ENCODE measurements around the gene LIN37. TPM values are rescaled to one million over a fixed set of nuclear protein-coding genes. Genes with fewer than 3 reads are reported as not detected.

LIN37 gene
- total and polyA plus RNA-seq, 4 donors, result 4.4 to 16.2 (median 13.8) TPM

DNA sequence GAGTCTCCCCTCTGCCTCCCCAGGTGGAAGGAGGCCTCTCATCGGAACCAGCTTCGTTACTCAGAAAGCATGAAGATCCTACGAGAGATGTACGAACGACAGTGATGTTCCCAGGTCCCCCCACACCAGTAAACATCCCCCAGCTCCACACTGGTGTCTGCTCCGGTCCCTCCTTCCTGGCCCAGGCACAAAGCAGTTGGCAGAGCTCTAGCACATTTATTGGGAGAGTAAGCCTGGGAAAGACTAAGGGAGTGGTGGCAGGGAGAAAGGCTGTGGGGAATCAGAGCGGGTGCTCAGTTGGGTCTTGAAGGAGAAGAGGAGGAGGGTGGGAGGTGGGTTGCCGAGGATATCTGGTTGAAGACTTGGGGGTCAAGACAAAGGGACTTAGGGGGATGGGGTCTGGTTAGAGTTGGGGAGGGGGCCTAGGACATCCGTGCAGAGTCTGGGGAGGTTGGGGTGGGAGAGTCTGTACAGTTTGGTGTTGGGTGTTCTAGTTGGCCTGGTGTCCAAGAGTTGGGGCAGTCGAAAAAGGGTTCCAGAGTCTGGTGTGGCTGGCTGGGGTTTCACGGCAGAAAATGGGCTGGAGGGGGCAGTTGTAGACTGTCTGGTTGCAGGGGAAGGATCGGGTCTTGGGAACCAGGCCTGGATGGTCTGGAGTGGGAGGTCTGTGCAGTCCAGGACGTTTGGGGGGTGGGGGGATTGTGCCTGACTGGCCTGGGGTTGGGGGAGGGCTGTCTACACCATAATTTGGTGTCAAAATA, 6.2 kb downstream of the LIN37 start:
- Histone ChIP-seq H3K9ac (ENCODE audit: insufficient read depth in 1 of 2, low read length in 2 of 2) (peak overlapping the region in 1 of 2 donors; percentile 65), H3K36me3 (ENCODE audit: control insufficient read depth in 4 of 4, insufficient read depth in 4 of 4, low read length in 4 of 4) (peaks cover 0 to 26% (median 14%) of the 10 kb centered on the region in 4 donors), H3K9me3 (ENCODE audit: control insufficient read depth in 4 of 4, insufficient read depth in 3 of 4, low read length in 3 of 4) (peaks cover 0 to 1% (median 0%) of the 10 kb centered on the region in 4 donors), H3K27me3 (ENCODE audit: control insufficient read depth in 3 of 3, insufficient read depth in 3 of 3, low read length in 2 of 3) (peaks cover 0 to 4% (median 0%) of the 10 kb centered on the region in 3 donors), H3K27ac (ENCODE audit: low read depth in 1 of 2, low read length in 1 of 2) (peak overlapping the region in 1 of 2 donors; percentile 97), H3K4me3 (no peak overlapping the region), H3K4me1 (ENCODE audit: control insufficient read depth in 5 of 5, insufficient read depth in 5 of 5, low read length in 5 of 5) (peaks cover 0 to 35% (median 14%) of the 10 kb centered on the region in 5 donors)
- no peak for TF ChIP-seq CTCF (IDR thresholded peaks at IDR 0.05; ENCODE audit: control extremely low read depth, extremely low read depth)
- 88 to 93% methylated on average over 13 of the region's 13 CpGs for WGBS, 2 donors
- DNase-seq, result peak in 1 of 3 donors; percentile 13
- ATAC-seq (ENCODE audit: insufficient read depth, low FRiP score), result no peak

DNA sequence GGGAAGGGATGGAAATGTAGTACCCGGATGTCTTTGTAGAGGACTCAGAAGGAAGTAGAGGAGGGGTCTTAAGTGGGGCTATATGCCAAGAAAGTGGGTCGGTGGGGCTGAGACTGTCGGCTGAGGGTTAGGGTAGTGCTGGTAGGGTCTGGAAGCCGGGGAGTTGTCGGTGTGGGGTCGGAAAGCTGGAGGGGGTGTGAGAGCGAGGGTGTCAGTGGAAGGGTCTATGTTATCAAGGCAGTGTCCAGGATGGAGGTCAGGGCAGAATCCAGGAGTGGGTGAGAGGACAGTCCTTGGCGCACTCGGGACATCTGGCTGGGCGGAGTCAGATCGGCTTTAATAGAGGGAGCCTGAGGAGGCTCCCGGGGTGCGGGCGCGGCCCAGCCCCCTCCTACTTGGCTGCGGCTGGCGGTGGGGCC, 6.8 kb downstream of the LIN37 start:
- 46 to 62% methylated on average over 13 to 17 of the region's 17 CpGs for WGBS, 2 donors
- DNase-seq, result no peak
- Histone ChIP-seq H3K36me3 (ENCODE audit: control insufficient read depth in 4 of 4, insufficient read depth in 4 of 4, low read length in 4 of 4) (peaks cover 0 to 26% (median 15%) of the 10 kb centered on the region in 4 donors), H3K4me1 (ENCODE audit: control insufficient read depth in 5 of 5, insufficient read depth in 5 of 5, low read length in 5 of 5) (peaks cover 0 to 32% (median 14%) of the 10 kb centered on the region in 5 donors), H3K4me3 (no peak overlapping the region), H3K9ac (ENCODE audit: insufficient read depth in 1 of 2, low read length in 2 of 2) (peak overlapping the region in 1 of 2 donors; percentile 65), H3K9me3 (ENCODE audit: control insufficient read depth in 4 of 4, insufficient read depth in 3 of 4, low read length in 3 of 4) (peaks cover 0 to 1% (median 0%) of the 10 kb centered on the region in 4 donors), H3K27ac (ENCODE audit: low read depth in 1 of 2, low read length in 1 of 2) (peak overlapping the region; percentile 88 to 97), H3K27me3 (ENCODE audit: control insufficient read depth in 3 of 3, insufficient read depth in 3 of 3, low read length in 2 of 3) (peaks cover 0 to 4% (median 0%) of the 10 kb centered on the region in 3 donors)
- TF ChIP-seq CTCF (IDR thresholded peaks at IDR 0.05; ENCODE audit: control extremely low read depth, extremely low read depth), result no peak
- ATAC-seq (ENCODE audit: insufficient read depth, low FRiP score), result no peak

GRCh38 chr19:35755550-35756376, 7.4 kb downstream of the LIN37 start:
- TF ChIP-seq CTCF (IDR thresholded peaks at IDR 0.05; ENCODE audit: control extremely low read depth, extremely low read depth), result no peak
- WGBS, 2 donors, result 23 to 26% methylated on average over 57 to 74 of the region's 74 CpGs

More at GRCh38 chr19:35755550-35756376, 7.4 kb downstream of the LIN37 start:
- peaks cover 0 to 1% (median 0%) of the 10 kb centered on the region in 4 donors for H3K9me3 ChIP-seq (ENCODE audit: control insufficient read depth in 4 of 4, insufficient read depth in 3 of 4, low read length in 3 of 4)
- peak overlapping the region; percentile 88 to 97 for H3K27ac ChIP-seq (ENCODE audit: low read depth in 1 of 2, low read length in 1 of 2)
- H3K9ac ChIP-seq (ENCODE audit: insufficient read depth in 1 of 2, low read length in 2 of 2), result peak overlapping the region in 1 of 2 donors; percentile 68
- peaks cover 0 to 32% (median 14%) of the 10 kb centered on the region in 5 donors for H3K4me1 ChIP-seq (ENCODE audit: control insufficient read depth in 5 of 5, insufficient read depth in 5 of 5, low read length in 5 of 5)
- H3K27me3 ChIP-seq (ENCODE audit: control insufficient read depth in 3 of 3, insufficient read depth in 3 of 3, low read length in 2 of 3), result peaks cover 0 to 4% (median 0%) of the 10 kb centered on the region in 3 donors
- DNase-seq (peak; percentile 45 to 73 (median 61)), ATAC-seq (ENCODE audit: insufficient read depth, low FRiP score) (no peak)
- no peak overlapping the region for H3K4me3 ChIP-seq
- H3K36me3 ChIP-seq (ENCODE audit: control insufficient read depth in 4 of 4, insufficient read depth in 4 of 4, low read length in 4 of 4), result peaks cover 0 to 26% (median 17%) of the 10 kb centered on the region in 4 donors

Data from lung (tissue), 12 donors.